ENCODE data around the gene EPOP.

- TF ChIP-seq CTCF (IDR thresholded peaks at IDR 0.05) = no peak
- no peak for TF ChIP-seq POLR2A (IDR thresholded peaks at IDR 0.05)
- no peak for TF ChIP-seq POLR2AphosphoS5 (IDR thresholded peaks at IDR 0.05)
These were observed 46.8 kb downstream of the EPOP start for GRCh38 chr17:38627957-38628356.
